Lower lobe of right lung (tissue), 2 donors: ENCODE results near the gene TOR4A. TPM values are rescaled to one million over a fixed set of nuclear protein-coding genes. Genes with fewer than 3 reads are reported as not detected.

Experiments used
- ATAC-seq, 2 donors: fragments of 200-7000 bp; cut with Tn5 transposase; one replicate each; pipeline ENCODE4 v1.9.1; 2020 to 2022; ENCODE audit warnings: mild to moderate bottlenecking in 2 of 2, moderate library complexity in 2 of 2
- DNase-seq: peaks from one replicate; pipeline ENCODE4 v3.0.0-alpha.2; 2020
- H3K27ac ChIP-seq: fragments of 200-600 bp; one replicate; pipeline ENCODE4 v1.8.0; 2022
- H3K27me3 ChIP-seq: fragments of 200-600 bp; one replicate; pipeline ENCODE4 v1.8.0; 2022; ENCODE audit warnings: low read depth
- H3K36me3 ChIP-seq: fragments of 200-600 bp; one replicate; pipeline ENCODE4 v1.8.0; 2022; ENCODE audit warnings: mild to moderate bottlenecking
- H3K4me1 ChIP-seq: fragments of 200-600 bp; one replicate; pipeline ENCODE4 v1.8.0; 2022
- H3K4me3 ChIP-seq: fragments of 200-600 bp; one replicate; pipeline ENCODE4 v1.8.0; 2022; ENCODE audit warnings: mild to moderate bottlenecking
- H3K9me3 ChIP-seq: fragments of 200-600 bp; one replicate; pipeline ENCODE4 v1.8.0; 2022
- CTCF ChIP-seq: fragments of 200-600 bp; IDR thresholded peaks from one replicate; pipeline ENCODE4 v1.8.0; 2022; ENCODE audit warnings: antibody characterized with exemption, mild to moderate bottlenecking
- intact Hi-C: fragments of 100-400 bp; cut with DNase I; formaldehyde crosslinking; loops from one replicate; pipeline ENCODE4 v1.11.0; 2022
- total RNA-seq: library from RNA; stranded (reverse); fragmentation: NEBNext Ultra II Directional; extraction: Animal tissue kit (Norgen Biotek cat#: 25700); gene quantifications from one replicate; pipeline ENCODE4 v1.2.1, GENCODE V29; 2021
- donor health status: DM: no; HTN: yes; CAD: no; lungs with severe emphysema.

TOR4A gene
- total RNA-seq, 1 donor from 2014 or later = 27.2 TPM

GRCh38 chr9:137298401-137299202 is 21.1 kb downstream of the TOR4A start:
- Histone ChIP-seq H3K27ac (peak overlapping the region; percentile 73), H3K4me1 (peaks cover 49% of the 10 kb centered on the region), H3K4me3 (peak overlapping the region; percentile 63), H3K36me3 (no peaks in the 10 kb centered on the region), H3K27me3 (peaks cover 49% of the 10 kb centered on the region), H3K9me3 (no peaks in the 10 kb centered on the region)
- no peak for DNase-seq
- TF ChIP-seq CTCF = no peak
- no peak for ATAC-seq
- intact Hi-C loops = no loop called here

DNA sequence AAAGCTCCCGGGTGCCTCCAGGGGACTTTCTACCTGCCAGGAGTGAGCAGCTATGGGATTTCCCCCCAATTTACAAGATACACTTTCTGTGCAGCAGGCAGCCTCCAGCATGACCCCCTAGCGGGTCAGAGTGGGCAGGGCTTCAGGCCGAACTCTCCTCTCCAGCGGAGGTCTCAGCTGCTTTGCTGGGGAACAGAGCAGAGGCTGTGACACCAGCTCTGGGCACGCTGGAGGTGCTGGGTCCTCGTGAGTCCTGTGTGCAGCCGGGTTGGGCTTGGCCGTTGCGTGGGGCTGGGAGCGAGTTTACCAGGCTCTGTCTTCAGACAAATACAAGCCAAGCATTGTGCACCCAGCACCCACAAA is 21.7 kb downstream of the TOR4A start:
- intact Hi-C loops = no loop called here
- peak overlapping the region; percentile 73 for H3K27ac ChIP-seq
- H3K27me3 ChIP-seq = peaks cover 49% of the 10 kb centered on the region
- H3K9me3 ChIP-seq = no peaks in the 10 kb centered on the region
- no peak for DNase-seq
- peaks cover 55% of the 10 kb centered on the region for H3K4me1 ChIP-seq
- ATAC-seq = no peak
- TF ChIP-seq CTCF = no peak
- no peaks in the 10 kb centered on the region for H3K36me3 ChIP-seq
- peak overlapping the region; percentile 63 for H3K4me3 ChIP-seq

GRCh38 chr9:137299938-137300337 is 22.4 kb downstream of the TOR4A start:
- no peaks in the 10 kb centered on the region for H3K9me3 ChIP-seq
- H3K27ac ChIP-seq = peak overlapping the region; percentile 77
- intact Hi-C loops = no loop called here
- ATAC-seq (no peak), DNase-seq (no peak)
- H3K36me3 ChIP-seq = no peaks in the 10 kb centered on the region
- no peak for TF ChIP-seq CTCF
- H3K27me3 ChIP-seq = peaks cover 45% of the 10 kb centered on the region
- H3K4me1 ChIP-seq = peaks cover 59% of the 10 kb centered on the region
- peak overlapping the region; percentile 63 for H3K4me3 ChIP-seq

DNA sequence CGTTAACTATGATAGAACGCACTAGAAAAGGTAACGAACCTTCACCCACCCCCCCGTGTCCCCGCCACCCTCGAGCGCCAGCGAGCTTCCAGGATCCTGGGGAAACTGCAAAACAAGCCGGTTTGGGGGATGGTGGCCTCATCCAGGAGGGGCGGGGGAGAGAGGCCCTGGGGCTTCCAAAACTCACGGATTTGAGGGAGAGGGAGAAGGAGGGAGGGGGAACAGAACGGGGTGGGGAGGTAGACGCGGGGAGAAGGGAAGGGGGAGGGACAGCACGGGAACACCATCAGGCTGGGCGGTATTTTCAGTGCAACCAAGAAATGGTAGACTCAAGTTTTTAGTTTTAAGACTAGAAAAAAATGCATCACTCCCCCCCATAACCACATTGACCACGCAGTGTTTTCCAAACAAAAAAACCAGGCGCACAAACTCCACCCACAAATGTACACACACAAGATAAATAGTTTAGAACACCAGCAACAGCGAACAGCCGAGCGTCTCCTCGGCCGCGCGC is 23.1 kb downstream of the TOR4A start:
- intact Hi-C loops = no loop called here
- TF ChIP-seq CTCF = no peak
- Histone ChIP-seq H3K4me3 (peak overlapping the region; percentile 63), H3K4me1 (peaks cover 63% of the 10 kb centered on the region), H3K9me3 (no peaks in the 10 kb centered on the region), H3K27ac (peak overlapping the region; percentile 77), H3K27me3 (peaks cover 43% of the 10 kb centered on the region), H3K36me3 (no peaks in the 10 kb centered on the region)
- no peak for DNase-seq
- ATAC-seq = no peak

- peak overlapping the region; percentile 63 for H3K4me3 ChIP-seq
Measured at GRCh38 chr9:137301081-137301947, 23.8 kb downstream of the TOR4A start.

More at GRCh38 chr9:137301081-137301947, 23.8 kb downstream of the TOR4A start:
- DNase-seq (peak; percentile 58), ATAC-seq (peak in 1 of 2 donors; percentile 11)
- H3K27ac ChIP-seq = peak overlapping the region; percentile 77
- peaks cover 46% of the 10 kb centered on the region for H3K27me3 ChIP-seq
- intact Hi-C loops = no loop called here
- H3K9me3 ChIP-seq = no peaks in the 10 kb centered on the region
- H3K36me3 ChIP-seq = no peaks in the 10 kb centered on the region
- H3K4me1 ChIP-seq = peaks cover 68% of the 10 kb centered on the region
- TF ChIP-seq CTCF = peak; percentile 7
